ENCODE data around the gene SDC3. TPM values are rescaled to one million over a fixed set of nuclear protein-coding genes. Genes with fewer than 3 reads are reported as not detected.

SDC3 gene
- total RNA-seq, 5 donors from 2014 or later (not counting 1 experiment from before 2014, with no cell fraction given), result 0.07 to 1.1 (median 0.47) TPM

GRCh38 chr1:30900486-30900885 lies 8.1 kb downstream of the SDC3 start:
- Histone ChIP-seq H3K27me3 (replicated peaks in 1 of 2; ENCODE audit: control insufficient read depth in 2 of 2, extremely low read depth in 1 of 2, insufficient read depth in 2 of 2, low read length in 1 of 2) (peaks cover 6 to 47% of the 10 kb centered on the region in 2 experiments), H3K4me3 (ENCODE audit: control insufficient read depth in 1 of 2, extremely low read depth in 1 of 2, low read length in 1 of 2) (no peak overlapping the region), H3K4me1 (ENCODE audit: control insufficient read depth in 1 of 2, extremely low read depth in 1 of 2, insufficient read depth in 2 of 2, low read length in 2 of 2) (no peaks in the 10 kb centered on the region), H3K36me3 (ENCODE audit: control insufficient read depth in 2 of 2, extremely low read depth in 1 of 2, insufficient read depth in 1 of 2, low read length in 1 of 2) (no peaks in the 10 kb centered on the region), H3K27ac (ENCODE audit: low read length) (no peak overlapping the region), H3K9me3 (no peaks in the 10 kb centered on the region)
- no peak overlapping the region for H3K27ac Mint-ChIP-seq
- DNase-seq, result no peak
- ChIA-PET POLR2A (no interaction called here), CTCF (no interaction called here)
- H3K36me3 Mint-ChIP-seq, result no peaks in the 10 kb centered on the region
- H3K9me3 Mint-ChIP-seq, result no peaks in the 10 kb centered on the region
- no peak for ATAC-seq (replicated peaks in 1 of 4)
- 46% methylated on average over 3 of the region's 6 CpGs for WGBS (ENCODE audit: insufficient coverage)
- no peaks in the 10 kb centered on the region for H3K4me1 Mint-ChIP-seq
- H3K4me3 Mint-ChIP-seq, result no peak overlapping the region
- peaks cover 17 to 22% of the 10 kb centered on the region in 2 donors for H3K27me3 Mint-ChIP-seq

- DNase-seq (no peak), ATAC-seq (replicated peaks in 1 of 4) (no peak)
- CTCF ChIA-PET, result no interaction called here
- Mint-ChIP-seq H3K9me3 (no peaks in the 10 kb centered on the region), H3K27ac (no peak overlapping the region), H3K27me3 (peaks cover 20% of the 10 kb centered on the region in 2 donors), H3K36me3 (no peaks in the 10 kb centered on the region), H3K4me1 (no peaks in the 10 kb centered on the region), H3K4me3 (no peak overlapping the region)
- WGBS (ENCODE audit: insufficient coverage), result 88% methylated on average over 3 of the region's 13 CpGs
- H3K4me1 ChIP-seq (ENCODE audit: control insufficient read depth in 1 of 2, extremely low read depth in 1 of 2, insufficient read depth in 2 of 2, low read length in 2 of 2), result no peaks in the 10 kb centered on the region
- peaks cover 6 to 51% of the 10 kb centered on the region in 2 experiments for H3K27me3 ChIP-seq (replicated peaks in 1 of 2; ENCODE audit: control insufficient read depth in 2 of 2, extremely low read depth in 1 of 2, insufficient read depth in 2 of 2, low read length in 1 of 2)
- H3K36me3 ChIP-seq (ENCODE audit: control insufficient read depth in 2 of 2, extremely low read depth in 1 of 2, insufficient read depth in 1 of 2, low read length in 1 of 2), result no peaks in the 10 kb centered on the region
- H3K27ac ChIP-seq (ENCODE audit: low read length), result no peak overlapping the region
- no peaks in the 10 kb centered on the region for H3K9me3 ChIP-seq
- POLR2A ChIA-PET, result no interaction called here
- no peak overlapping the region for H3K4me3 ChIP-seq (ENCODE audit: control insufficient read depth in 1 of 2, extremely low read depth in 1 of 2, low read length in 1 of 2)
These were observed 8.8 kb downstream of the SDC3 start for GRCh38 chr1:30899577-30900389.

- ATAC-seq (replicated peaks in 1 of 4) (no peak), DNase-seq (no peak)
- peaks cover 7 to 38% of the 10 kb centered on the region in 2 experiments for H3K27me3 ChIP-seq (replicated peaks in 1 of 2; ENCODE audit: control insufficient read depth in 2 of 2, extremely low read depth in 1 of 2, insufficient read depth in 2 of 2, low read length in 1 of 2)
- no peaks in the 10 kb centered on the region for H3K9me3 Mint-ChIP-seq
- H3K4me3 ChIP-seq (ENCODE audit: control insufficient read depth in 1 of 2, extremely low read depth in 1 of 2, low read length in 1 of 2), result no peak overlapping the region
- peaks cover 14 to 24% of the 10 kb centered on the region in 2 donors for H3K27me3 Mint-ChIP-seq
- no peaks in the 10 kb centered on the region for H3K4me1 ChIP-seq (ENCODE audit: control insufficient read depth in 1 of 2, extremely low read depth in 1 of 2, insufficient read depth in 2 of 2, low read length in 2 of 2)
- WGBS (ENCODE audit: insufficient coverage), result 79% methylated on average over 7 of the region's 10 CpGs
- no peak overlapping the region for H3K27ac Mint-ChIP-seq
- ChIA-PET POLR2A (no interaction called here), CTCF (no interaction called here)
- H3K4me1 Mint-ChIP-seq, result peaks cover 0 to 9% (median 0%) of the 10 kb centered on the region in 3 donors
- no peaks in the 10 kb centered on the region for H3K36me3 Mint-ChIP-seq
- H3K4me3 Mint-ChIP-seq, result no peak overlapping the region
- H3K9me3 ChIP-seq, result no peaks in the 10 kb centered on the region
- no peaks in the 10 kb centered on the region for H3K36me3 ChIP-seq (ENCODE audit: control insufficient read depth in 2 of 2, extremely low read depth in 1 of 2, insufficient read depth in 1 of 2, low read length in 1 of 2)
- H3K27ac ChIP-seq (ENCODE audit: low read length), result no peak overlapping the region
These were observed 10.3 kb downstream of the SDC3 start for GRCh38 chr1:30898031-30898815.

GRCh38 chr1:30896905-30897304 lies 11.7 kb downstream of the SDC3 start:
- WGBS (ENCODE audit: insufficient coverage), result 90% methylated on average over 2 of the region's 2 CpGs
- Mint-ChIP-seq H3K27ac (no peak overlapping the region), H3K27me3 (peaks cover 14 to 30% of the 10 kb centered on the region in 2 donors)

GRCh38 chr1:30895944-30896660 lies 12.5 kb downstream of the SDC3 start:
- Histone ChIP-seq H3K9me3 (no peaks in the 10 kb centered on the region), H3K27ac (ENCODE audit: low read length) (no peak overlapping the region), H3K4me3 (ENCODE audit: control insufficient read depth in 1 of 2, extremely low read depth in 1 of 2, low read length in 1 of 2) (no peak overlapping the region), H3K27me3 (replicated peaks in 1 of 2; ENCODE audit: control insufficient read depth in 2 of 2, extremely low read depth in 1 of 2, insufficient read depth in 2 of 2, low read length in 1 of 2) (peaks cover 4 to 42% of the 10 kb centered on the region in 2 experiments), H3K4me1 (ENCODE audit: control insufficient read depth in 1 of 2, extremely low read depth in 1 of 2, insufficient read depth in 2 of 2, low read length in 2 of 2) (no peaks in the 10 kb centered on the region), H3K36me3 (ENCODE audit: control insufficient read depth in 2 of 2, extremely low read depth in 1 of 2, insufficient read depth in 1 of 2, low read length in 1 of 2) (no peaks in the 10 kb centered on the region)
- Mint-ChIP-seq H3K27ac (no peak overlapping the region), H3K4me3 (no peak overlapping the region), H3K9me3 (no peaks in the 10 kb centered on the region), H3K4me1 (peaks cover 0 to 9% (median 0%) of the 10 kb centered on the region in 3 donors), H3K36me3 (no peaks in the 10 kb centered on the region), H3K27me3 (peaks cover 14 to 30% of the 10 kb centered on the region in 2 donors)
- ChIA-PET CTCF (no interaction called here), POLR2A (no interaction called here)
- no peak for ATAC-seq (replicated peaks in 1 of 4)
- 36% methylated on average over 3 of the region's 6 CpGs for WGBS (ENCODE audit: insufficient coverage)
- DNase-seq, result no peak

More at GRCh38 chr1:30896905-30897304, 11.7 kb downstream of the SDC3 start:
- DNase-seq (no peak), ATAC-seq (replicated peaks in 1 of 4) (no peak)
- Histone ChIP-seq H3K4me1 (ENCODE audit: control insufficient read depth in 1 of 2, extremely low read depth in 1 of 2, insufficient read depth in 2 of 2, low read length in 2 of 2) (no peaks in the 10 kb centered on the region), H3K27me3 (replicated peaks in 1 of 2; ENCODE audit: control insufficient read depth in 2 of 2, extremely low read depth in 1 of 2, insufficient read depth in 2 of 2, low read length in 1 of 2) (peaks cover 5 to 36% of the 10 kb centered on the region in 2 experiments), H3K4me3 (ENCODE audit: control insufficient read depth in 1 of 2, extremely low read depth in 1 of 2, low read length in 1 of 2) (no peak overlapping the region), H3K27ac (ENCODE audit: low read length) (no peak overlapping the region), H3K36me3 (ENCODE audit: control insufficient read depth in 2 of 2, extremely low read depth in 1 of 2, insufficient read depth in 1 of 2, low read length in 1 of 2) (no peaks in the 10 kb centered on the region), H3K9me3 (no peaks in the 10 kb centered on the region)
- ChIA-PET CTCF (no interaction called here), POLR2A (no interaction called here)
- no peaks in the 10 kb centered on the region for H3K9me3 Mint-ChIP-seq
- no peak overlapping the region for H3K4me3 Mint-ChIP-seq
- peaks cover 0 to 9% (median 0%) of the 10 kb centered on the region in 3 donors for H3K4me1 Mint-ChIP-seq
- no peaks in the 10 kb centered on the region for H3K36me3 Mint-ChIP-seq

GRCh38 chr1:30895382-30895943 lies 13.1 kb downstream of the SDC3 start:
- DNase-seq (no peak), ATAC-seq (replicated peaks in 1 of 4) (no peak)
- H3K27ac ChIP-seq (ENCODE audit: low read length), result no peak overlapping the region
- ChIA-PET POLR2A (no interaction called here), CTCF (no interaction called here)
- no peaks in the 10 kb centered on the region for H3K9me3 Mint-ChIP-seq
- WGBS (ENCODE audit: insufficient coverage), result 69% methylated on average over 2 of the region's 6 CpGs
- H3K4me1 Mint-ChIP-seq, result peaks cover 0 to 9% (median 0%) of the 10 kb centered on the region in 3 donors
- H3K4me3 ChIP-seq (ENCODE audit: control insufficient read depth in 1 of 2, extremely low read depth in 1 of 2, low read length in 1 of 2), result no peak overlapping the region
- no peaks in the 10 kb centered on the region for H3K9me3 ChIP-seq
- no peaks in the 10 kb centered on the region for H3K4me1 ChIP-seq (ENCODE audit: control insufficient read depth in 1 of 2, extremely low read depth in 1 of 2, insufficient read depth in 2 of 2, low read length in 2 of 2)
- H3K36me3 ChIP-seq (ENCODE audit: control insufficient read depth in 2 of 2, extremely low read depth in 1 of 2, insufficient read depth in 1 of 2, low read length in 1 of 2), result no peaks in the 10 kb centered on the region
- no peak overlapping the region for H3K4me3 Mint-ChIP-seq
- no peaks in the 10 kb centered on the region for H3K36me3 Mint-ChIP-seq
- peaks cover 4 to 45% of the 10 kb centered on the region in 2 experiments for H3K27me3 ChIP-seq (replicated peaks in 1 of 2; ENCODE audit: control insufficient read depth in 2 of 2, extremely low read depth in 1 of 2, insufficient read depth in 2 of 2, low read length in 1 of 2)
- H3K27ac Mint-ChIP-seq, result no peak overlapping the region
- H3K27me3 Mint-ChIP-seq, result peaks cover 17 to 30% of the 10 kb centered on the region in 2 donors

Data from T-cell (primary cell).